SIG-M5 treated with dmso at 0.1 percent for 504 hours (cell line): ENCODE measurements around the gene SNX19.

Source experiments
- DNase-seq: peaks from one replicate; lab custom pipeline; 2025; ENCODE audit not compliant: unreplicated experiment; lab: John Stamatoyannopoulos, UW

SNX19 gene

DNA sequence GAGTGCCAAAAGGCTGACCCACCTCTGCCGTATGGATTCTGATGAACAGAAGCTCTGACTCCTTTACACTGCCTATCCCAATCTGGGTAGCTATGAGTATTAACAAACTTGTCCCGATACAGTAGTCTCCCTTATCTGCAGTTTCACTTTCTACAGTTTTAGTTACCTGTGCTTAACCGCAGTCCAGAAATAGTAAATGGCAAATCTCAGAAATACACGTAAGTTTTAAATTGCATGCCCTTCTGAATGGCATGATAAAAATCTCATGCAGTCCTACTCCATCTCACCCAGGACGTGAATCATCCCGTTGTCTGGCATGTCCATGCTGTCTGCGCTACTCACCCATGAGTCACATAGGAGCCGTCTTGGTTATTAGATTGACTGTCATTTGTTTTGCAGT is 68.8 kb downstream of the SNX19 start:
- no peak for DNase-seq

DNA sequence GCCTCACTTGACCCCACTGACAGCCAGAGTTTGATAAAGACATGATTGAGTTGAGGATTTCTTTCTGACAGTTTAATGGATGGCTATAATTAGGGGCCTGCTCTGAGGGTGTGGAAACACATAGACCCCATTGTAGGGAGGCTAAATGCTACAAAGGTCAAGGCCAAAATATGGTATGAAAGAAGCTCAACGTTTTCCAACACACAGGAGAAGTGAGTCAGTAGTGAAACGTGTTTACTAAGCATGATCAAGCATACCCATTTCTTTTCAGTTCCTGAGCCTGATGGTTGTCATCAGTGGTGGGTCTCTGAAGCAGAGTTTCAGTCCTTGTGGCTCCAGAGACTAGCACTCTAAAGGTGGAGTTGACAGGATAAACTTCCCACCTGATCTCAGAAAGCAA is 69.7 kb downstream of the SNX19 start:
- no peak for DNase-seq

DNA sequence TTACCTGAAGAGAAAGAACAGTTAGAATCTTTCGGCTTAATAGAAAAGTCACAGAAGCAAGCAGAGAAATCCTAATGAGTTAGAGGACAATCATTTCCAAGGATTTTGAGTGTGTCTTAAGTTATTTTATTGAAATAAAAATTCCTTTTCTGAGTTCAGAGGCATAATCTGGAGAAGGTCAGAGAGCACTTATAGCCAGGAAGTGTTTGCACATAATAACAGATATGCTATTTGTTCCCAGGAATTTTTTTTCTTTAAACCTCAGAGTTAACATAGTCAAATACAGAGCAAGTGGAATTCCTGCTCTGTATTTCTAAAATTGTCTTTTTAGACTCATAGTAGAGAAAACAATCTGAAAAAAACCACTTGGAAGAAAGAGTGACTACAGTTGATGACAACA is 74.3 kb downstream of the SNX19 start:
- DNase-seq, result no peak

DNA sequence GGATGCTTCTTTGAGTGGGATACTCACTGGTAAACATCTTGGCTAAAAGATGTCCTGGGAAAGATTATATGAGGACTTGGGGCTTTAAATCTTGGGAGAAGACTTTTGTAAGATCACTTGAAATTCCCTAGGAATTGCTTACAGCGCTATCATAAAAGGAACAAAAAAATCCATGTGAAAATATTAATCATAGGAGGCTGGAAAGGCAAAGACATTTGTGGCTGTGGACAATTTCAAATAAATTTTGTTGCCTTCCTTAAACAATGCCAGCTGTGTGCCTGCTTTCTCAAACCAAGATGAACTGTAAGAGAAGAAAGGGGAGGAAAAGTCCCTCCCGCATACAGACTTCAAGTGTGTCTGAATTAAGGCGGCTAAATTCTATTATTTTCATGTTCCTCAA is 75.6 kb downstream of the SNX19 start:
- no peak for DNase-seq

DNA sequence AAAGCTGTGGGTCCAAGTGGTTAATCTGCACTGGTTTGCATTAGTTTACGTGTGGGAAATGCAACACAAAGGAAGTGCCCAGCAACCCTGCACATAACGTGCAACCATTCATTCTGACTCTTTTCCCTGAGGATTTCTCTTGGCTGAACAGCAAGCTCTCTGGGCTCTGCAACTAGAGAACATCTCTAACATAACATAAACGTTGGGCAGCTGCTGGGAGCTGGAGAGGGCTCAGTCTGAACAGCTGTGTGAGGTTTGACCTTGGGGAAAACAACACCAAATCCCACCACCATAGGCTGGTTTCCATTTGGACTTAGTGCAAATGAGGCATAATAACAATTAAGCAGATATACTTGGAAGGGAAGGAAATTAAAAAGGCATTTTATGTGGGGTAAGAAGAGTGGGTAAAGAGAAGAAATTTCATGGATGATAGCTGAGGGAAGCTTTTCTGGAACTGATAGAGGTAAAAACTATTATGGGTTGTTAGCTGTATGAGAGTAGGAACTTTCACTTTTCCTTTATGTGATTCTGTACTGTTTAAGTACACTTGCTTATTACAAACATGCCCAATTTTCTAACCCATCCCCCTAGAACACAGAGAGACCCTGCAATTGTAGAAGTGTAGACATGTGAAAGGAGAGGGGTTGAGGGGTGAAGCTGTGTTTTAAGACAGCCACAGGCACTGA is 76.2 kb downstream of the SNX19 start:
- no peak for DNase-seq

DNA sequence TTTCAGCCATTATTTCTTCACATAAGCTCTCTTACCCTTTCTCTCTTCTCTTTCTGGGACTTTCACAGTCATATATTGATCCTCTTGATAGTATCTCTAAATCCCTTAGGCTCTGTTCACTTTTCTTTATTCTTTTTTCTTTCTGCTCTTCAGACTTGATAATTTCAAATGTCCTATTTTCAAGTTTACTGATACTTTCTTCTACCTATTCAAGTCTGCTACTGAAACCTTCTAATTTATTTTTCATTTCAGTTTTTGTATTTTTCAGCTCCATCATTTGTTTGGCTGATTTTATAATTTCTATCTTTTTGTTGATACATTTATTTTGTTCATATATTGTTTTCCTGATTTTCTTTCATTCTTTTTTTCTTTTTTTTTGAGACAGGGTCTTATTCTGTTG is 79.1 kb downstream of the SNX19 start:
- no peak for DNase-seq

DNA sequence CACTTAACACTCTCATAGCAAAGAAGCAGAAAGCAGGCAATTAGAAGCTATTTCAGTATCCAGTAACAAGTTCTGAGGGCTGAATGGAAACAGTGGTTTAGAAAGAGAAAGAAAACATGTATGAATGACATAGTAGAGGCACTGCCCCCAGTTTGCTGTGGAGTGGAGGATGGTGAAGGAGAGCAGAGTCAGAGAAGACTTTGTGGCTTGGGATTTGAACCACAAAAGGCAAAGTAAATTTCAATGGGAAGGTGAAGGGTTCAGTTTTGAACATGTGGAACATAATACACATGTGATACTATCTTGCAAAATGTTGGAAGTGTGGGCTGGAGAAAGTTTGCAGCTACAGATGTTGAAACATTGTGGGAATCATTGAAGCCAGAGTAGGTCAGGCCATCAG is 81.4 kb downstream of the SNX19 start:
- no peak for DNase-seq

DNA sequence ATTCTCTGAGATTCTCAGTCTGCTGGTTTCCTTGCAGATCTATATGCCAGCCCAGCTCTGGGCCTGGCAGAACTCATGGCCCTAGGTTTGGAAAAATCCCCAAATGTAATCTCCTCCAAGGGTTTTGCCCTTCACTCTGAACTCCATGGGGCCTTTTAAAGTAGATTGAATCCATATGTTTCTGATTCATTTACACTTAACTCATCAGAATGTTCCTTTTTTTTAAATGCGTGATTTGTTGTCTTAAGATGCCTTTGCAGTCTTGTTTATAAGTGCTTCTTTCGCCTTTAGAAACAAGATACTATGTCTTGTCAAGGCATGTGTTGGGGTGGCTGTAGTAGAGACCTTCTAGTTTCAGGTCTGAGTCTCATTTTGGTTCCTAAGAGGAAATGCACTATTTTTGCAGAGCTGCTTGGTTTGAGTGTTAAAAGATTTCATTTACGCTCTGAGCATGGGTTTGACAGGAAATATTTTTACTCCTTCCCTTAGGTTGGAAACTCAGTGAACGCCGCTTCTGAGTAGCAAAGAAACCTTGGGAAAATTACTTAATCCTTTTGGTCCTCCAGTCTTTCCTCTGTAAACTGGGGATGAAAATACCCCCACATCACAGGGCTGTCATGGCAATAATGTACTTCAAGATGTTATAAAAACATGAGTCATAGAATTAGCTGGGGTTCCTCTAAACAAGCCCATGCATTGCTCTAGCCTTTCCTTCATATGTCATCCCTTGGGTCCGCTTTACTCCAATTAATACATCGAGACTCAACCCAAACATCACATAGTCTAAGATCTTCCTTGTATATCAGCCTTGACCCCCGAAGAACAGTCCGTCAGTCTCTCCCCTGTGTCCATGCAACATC is 83.5 kb downstream of the SNX19 start:
- DNase-seq, result no peak

DNA sequence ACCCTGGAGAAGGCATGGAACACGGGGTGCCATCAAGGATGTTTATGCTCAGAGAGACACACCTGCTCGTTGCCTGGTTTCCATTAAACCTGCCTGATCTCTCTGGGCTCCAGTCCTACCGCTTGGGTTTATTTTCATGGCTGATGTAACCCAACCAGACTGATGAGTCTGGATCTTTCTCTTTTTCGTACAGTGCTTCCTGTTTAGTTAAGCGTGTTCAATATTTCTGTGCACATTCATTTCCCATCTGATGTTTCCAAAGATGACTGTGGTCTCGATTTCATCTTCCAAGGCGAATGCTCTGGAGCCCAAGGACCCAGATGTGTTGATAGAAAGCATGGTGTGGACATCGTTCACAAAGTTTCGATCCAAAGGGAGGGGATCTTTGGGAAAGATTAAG is 84.3 kb downstream of the SNX19 start:
- no peak for DNase-seq

DNA sequence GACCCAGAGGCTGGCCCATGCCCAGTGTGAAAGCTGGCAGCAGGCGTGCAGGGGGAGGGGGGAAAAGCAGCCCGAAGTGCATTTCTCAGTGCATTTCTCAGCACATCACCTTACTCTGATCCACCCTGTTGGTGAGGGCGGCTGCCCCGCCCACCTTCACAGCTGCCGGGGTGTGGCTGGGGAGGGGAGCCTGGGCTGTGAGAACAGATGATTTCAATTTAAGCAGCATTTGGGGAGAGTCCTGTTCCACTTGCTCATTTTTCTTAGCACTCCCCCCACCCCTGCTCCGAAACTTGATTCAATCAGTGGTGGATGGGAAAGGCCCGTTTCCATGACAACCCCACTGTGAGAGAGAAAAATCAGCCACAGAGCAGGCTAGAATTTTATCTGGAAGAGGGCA is 84.8 kb downstream of the SNX19 start:
- DNase-seq, result no peak

DNA sequence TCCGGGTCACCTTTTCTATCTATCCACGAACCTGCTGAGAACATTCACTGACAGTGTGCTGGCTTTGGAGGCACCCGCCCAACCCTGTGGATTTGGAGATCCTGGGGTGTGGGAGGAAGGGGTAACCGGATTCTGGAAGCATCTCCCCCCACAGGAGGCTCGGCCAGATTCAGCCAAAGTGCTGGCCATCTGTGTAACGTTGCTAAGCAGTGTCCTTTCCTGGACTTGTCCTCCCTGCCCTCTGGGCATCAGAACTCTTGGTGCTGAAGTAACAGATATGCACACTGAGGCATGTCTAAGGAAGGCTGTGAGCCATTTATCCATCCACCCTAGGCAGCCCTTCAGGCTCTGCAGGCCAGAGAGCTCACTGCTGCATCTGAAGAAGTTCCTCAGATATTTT is 85.7 kb downstream of the SNX19 start:
- no peak for DNase-seq

DNA sequence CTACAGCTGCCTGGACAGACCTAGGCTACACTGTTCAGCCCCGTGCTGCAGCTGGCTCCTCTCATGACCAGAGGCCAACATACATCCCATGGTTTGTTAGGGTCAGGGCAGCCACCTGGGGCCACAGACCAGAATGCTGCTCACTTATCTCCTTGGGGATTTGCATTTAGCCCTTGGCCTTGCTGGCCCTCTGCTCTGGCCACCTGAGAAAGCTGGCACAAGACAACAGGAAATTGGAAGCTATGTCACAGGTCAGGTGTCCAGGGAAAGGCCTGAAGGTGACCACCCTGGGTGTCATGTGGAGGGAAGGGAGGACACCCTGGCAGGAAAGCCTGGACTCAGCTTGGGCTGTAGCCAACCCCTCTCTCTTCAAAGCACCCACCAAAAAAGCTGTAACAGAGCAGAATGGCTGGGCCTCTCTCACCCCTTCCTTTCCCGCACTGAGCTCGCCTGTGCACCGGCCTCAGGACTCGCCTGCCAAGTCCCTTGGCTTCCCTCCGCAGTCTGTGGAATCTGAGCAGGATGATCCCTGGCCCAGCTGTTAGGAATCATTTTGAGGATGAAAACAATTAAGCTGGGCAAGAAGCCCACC is 86.3 kb downstream of the SNX19 start:
- DNase-seq, result no peak

DNA sequence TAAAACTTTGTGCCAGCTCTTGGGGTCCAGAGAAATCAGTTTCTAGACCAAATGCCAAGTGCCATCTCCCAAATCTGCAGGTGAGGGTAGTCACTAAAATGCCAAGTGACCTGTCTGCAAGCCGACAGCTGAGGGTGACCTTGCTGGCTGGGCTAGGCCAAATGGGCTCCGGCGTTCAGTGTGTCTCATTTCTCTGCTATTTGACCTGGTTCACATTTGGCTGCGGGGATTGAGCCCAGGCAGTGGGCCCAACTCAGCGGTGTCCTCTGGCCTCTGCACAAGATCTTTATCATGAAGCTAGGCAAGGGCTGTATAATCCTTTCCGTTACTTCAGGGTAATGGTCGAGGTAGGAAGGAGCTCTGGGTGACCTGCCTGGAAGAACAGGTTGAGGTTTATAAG is 87.5 kb downstream of the SNX19 start:
- DNase-seq, result no peak

DNA sequence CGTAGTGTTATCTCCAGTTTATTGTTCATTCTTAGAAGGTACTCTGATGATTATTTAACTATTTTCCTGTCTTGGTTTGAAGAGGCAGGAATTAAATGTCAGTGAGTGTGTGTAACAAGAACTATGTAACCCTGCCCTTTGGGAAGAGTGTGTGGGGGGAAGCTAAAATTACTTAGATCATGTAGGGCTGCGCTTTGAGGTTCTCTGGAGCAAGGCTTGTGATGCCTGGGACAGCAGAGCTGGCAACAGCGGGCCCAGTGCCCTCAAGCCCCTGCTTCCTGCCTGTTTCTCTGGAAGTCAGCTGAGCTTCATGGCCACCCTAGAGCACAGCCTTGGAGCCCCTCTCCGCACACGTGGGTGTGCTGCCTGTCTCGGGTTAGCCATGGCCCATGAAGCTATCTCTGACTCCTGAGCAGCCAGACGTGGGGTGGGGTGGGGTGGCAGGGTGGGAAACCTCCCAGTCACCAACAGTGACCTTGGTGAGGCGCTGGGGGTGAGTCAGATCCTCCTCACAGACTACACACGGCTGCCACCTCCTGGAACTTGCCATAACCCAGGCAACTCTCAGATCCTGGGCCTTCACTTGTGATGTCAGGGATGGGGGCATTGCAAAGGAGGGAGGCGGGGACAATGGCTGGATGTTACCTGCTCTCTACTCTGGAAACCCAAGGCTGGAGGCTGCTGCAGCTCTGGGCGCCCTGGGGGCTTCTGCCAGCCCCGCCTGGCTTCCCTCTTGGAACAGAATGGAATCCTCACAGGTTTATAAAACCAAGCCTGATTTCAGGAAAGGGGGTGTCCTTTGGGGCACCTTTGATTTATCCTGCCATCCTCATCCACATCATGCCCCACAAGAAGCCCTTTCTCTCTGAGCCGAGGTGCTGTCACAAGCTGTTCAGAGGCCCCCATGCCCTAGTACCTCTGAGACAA is 88.6 kb downstream of the SNX19 start:
- peak; percentile 30 for DNase-seq

DNA sequence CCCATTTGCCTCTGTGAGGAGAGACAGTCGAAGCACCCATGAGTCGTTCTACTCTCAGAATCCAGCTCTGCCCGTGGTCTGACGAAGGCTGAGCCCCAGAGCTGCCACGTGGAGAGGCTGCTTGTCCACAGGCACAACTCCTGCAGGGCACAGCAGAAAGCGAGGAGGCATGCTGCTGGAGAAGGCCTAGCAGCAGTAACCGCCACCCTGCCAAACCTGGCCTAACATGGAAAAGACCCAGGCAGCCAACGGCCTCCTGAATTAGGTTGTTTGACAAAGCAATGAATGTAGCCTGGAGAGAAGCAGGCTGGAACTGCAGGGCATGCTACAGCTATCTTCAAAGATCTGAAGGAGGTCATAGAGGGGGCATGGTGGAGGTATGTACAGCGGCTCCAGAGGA is 89.7 kb downstream of the SNX19 start:
- DNase-seq, result no peak

DNA sequence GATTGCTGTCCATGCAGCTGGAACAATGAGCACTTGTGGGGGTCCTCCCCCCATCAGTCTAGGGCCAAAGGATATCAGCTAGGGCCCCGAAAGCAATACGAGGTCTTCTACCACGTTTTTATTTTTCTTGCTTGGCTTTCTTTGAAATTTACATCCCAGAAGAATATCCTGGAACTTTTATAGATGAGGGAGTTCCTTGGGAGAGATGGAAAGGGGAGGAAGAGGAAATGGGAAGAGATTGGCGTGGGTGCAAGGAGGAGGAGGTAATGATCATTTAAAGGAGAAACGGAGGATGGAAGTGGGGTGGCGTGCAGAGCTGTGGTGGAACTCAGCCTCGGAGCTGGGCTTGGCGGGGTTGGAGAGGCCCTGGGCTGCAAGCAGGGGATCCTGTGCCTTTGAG is 90.3 kb downstream of the SNX19 start:
- no peak for DNase-seq

DNA sequence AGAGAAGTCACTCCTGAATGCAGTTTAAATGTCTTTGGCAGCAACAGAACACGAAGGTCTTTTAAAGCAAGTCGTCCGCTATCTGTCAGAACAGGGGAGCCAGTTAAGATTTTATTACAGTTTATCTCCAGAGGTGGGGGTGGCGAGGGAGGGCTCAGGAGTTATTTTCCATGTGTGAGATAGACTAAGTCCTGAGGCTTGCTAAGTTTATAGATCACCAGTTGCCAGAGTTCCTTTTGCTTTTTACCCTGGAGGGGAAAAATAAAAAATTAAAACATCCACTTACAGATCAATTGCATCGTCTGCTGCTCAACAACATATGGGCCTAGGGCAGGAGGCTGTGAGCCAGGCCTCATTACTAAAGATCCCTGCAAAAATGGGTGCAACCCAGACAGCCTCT is 90.7 kb downstream of the SNX19 start:
- DNase-seq, result no peak
